ENCODE measurements around the gene NKAIN2. TPM values are rescaled to one million over a fixed set of nuclear protein-coding genes. Genes with fewer than 3 reads are reported as not detected.
A peak's percentile ranks its signal among the peaks of the same experiment; 100 is the strongest.

Gene NKAIN2
- total RNA-seq, 6 experiments from 2014 or later = not detected

DNA sequence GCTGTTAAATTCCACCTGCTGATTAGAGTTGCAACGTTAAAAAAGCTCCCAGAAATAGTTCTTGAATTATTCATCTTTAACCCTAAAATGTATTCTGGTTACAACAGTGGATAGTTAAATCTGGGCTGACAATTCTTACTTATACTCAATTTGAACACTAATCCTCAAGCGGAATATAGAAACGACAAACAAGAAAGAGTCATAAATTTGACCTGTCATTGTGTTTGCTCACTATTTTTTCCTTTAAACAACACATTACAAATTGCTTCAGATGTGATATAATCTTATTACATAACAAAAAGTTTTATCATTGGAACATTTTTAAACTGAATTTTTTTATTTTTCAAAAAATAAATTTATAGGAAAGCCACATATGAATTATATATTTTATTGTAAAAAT is 1054.1 kb downstream of the NKAIN2 start:
- H3K4me1 Mint-ChIP-seq (ENCODE audit: low read depth) = no peaks in the 10 kb centered on the region
- peaks cover 1% of the 10 kb centered on the region; the same call in 1 of the 2 replicates for H3K27me3 Mint-ChIP-seq (ENCODE audit: insufficient read depth)
- no peaks in the 10 kb centered on the region for H3K36me3 Mint-ChIP-seq (ENCODE audit: low read depth)
- no peak overlapping the region for H3K27ac Mint-ChIP-seq
- TF ChIP-seq, protein P1, sequence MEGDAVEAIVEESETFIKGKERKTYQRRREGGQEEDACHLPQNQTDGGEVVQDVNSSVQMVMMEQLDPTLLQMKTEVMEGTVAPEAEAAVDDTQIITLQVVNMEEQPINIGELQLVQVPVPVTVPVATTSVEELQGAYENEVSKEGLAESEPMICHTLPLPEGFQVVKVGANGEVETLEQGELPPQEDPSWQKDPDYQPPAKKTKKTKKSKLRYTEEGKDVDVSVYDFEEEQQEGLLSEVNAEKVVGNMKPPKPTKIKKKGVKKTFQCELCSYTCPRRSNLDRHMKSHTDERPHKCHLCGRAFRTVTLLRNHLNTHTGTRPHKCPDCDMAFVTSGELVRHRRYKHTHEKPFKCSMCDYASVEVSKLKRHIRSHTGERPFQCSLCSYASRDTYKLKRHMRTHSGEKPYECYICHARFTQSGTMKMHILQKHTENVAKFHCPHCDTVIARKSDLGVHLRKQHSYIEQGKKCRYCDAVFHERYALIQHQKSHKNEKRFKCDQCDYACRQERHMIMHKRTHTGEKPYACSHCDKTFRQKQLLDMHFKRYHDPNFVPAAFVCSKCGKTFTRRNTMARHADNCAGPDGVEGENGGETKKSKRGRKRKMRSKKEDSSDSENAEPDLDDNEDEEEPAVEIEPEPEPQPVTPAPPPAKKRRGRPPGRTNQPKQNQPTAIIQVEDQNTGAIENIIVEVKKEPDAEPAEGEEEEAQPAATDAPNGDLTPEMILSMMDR (IDR thresholded peaks at IDR 0.05) = no peak
- no peaks in the 10 kb centered on the region for H3K9me3 Mint-ChIP-seq
- no peak for DNase-seq
- no peak overlapping the region for H3K4me3 Mint-ChIP-seq

DNA sequence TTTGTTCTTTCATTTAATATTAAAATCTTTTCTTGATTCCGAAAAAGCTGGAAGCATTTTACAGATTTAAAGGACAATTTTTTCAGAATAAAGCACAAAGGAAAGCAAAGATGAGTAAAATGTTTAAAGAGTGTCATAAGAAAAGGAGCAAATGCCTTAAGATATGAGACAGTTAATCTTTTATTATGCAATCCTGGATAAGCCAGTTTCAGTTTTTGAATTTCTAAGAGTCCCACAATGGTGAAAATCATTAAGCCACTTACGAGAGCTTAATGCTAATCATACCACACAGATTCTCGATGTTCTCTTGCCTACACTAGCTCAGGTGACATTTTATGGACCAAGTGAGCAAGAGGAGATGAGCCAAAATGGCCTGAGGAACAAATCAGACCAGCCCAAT is 1054.9 kb downstream of the NKAIN2 start:
- Mint-ChIP-seq H3K9me3 (no peaks in the 10 kb centered on the region), H3K27me3 (ENCODE audit: insufficient read depth) (peaks cover 1% of the 10 kb centered on the region; the same call in 1 of the 2 replicates), H3K36me3 (ENCODE audit: low read depth) (no peaks in the 10 kb centered on the region), H3K27ac (no peak overlapping the region), H3K4me3 (no peak overlapping the region), H3K4me1 (ENCODE audit: low read depth) (no peaks in the 10 kb centered on the region)
- TF ChIP-seq, protein P1 (IDR thresholded peaks at IDR 0.05) = no peak
- DNase-seq = no peak

DNA sequence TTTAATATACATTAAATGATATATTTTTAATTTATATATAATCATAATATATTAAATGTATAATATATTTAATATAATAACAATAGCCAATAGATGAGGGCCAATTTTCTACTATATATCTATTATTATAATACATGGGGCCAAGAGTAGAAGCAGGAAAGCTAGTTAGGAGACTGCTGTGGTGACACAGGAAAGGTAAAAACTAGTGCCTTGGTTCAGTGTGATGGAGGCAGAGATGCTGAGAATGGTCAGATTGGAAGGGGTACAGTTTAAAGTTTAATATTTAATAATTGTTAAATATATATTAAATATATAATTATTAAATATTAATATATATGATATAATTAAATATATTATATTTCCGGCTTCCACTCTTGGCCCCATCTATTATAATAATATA is 1055.7 kb downstream of the NKAIN2 start:
- H3K27ac Mint-ChIP-seq = no peak overlapping the region
- H3K27me3 Mint-ChIP-seq (ENCODE audit: insufficient read depth) = peaks cover 1% of the 10 kb centered on the region; the same call in 1 of the 2 replicates
- TF ChIP-seq, protein P1 (IDR thresholded peaks at IDR 0.05) = no peak
- no peaks in the 10 kb centered on the region for H3K9me3 Mint-ChIP-seq
- H3K36me3 Mint-ChIP-seq (ENCODE audit: low read depth) = no peaks in the 10 kb centered on the region
- no peaks in the 10 kb centered on the region for H3K4me1 Mint-ChIP-seq (ENCODE audit: low read depth)
- no peak for DNase-seq
- no peak overlapping the region for H3K4me3 Mint-ChIP-seq

DNA sequence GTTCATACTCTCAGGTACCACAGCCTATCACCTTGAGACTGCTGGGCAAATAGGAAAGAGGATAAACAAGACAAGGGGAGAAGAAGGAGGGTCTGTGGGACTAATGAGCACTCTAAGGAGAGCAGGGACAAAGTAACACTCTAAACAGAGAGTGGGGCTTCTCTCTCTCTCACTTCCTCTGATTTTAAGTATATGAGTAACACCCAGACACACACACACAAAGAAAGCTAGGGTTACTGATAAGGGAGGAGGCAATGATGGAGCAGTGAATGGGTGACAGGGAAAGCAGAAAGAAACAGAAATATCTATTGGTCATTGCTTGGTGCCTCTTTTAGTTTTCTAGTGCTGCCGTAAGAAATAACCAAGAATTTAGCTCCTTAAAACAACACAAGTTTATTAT is 1062.4 kb downstream of the NKAIN2 start:
- peaks cover 1% of the 10 kb centered on the region for H3K27me3 Mint-ChIP-seq (ENCODE audit: insufficient read depth)
- no peaks in the 10 kb centered on the region for H3K36me3 Mint-ChIP-seq (ENCODE audit: low read depth)
- no peaks in the 10 kb centered on the region for H3K9me3 Mint-ChIP-seq
- no peak overlapping the region for H3K4me3 Mint-ChIP-seq
- TF ChIP-seq, protein P1 (IDR thresholded peaks at IDR 0.05) = no peak
- H3K4me1 Mint-ChIP-seq (ENCODE audit: low read depth) = peaks cover 27% of the 10 kb centered on the region
- H3K27ac Mint-ChIP-seq = no peak overlapping the region
- DNase-seq = no peak

DNA sequence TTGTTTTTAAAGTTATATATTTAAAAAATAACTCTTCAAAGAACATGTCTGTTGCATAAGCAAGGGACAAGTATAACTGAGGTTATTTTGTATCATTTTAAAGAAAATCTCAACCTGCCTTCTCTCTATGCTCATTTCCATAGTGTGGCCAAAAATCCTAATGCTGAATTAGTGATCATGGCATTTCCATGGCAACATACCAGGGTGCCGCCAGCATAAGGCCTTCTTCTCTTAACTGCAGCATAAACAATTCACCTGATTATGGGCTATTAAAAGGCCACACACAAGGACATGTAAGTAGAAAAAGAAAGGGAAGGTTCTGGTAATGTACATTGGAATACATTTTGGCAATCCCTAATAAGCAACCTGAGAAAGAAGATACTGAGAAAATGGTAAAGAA is 1063.5 kb downstream of the NKAIN2 start:
- TF ChIP-seq, protein P1 (IDR thresholded peaks at IDR 0.05) = no peak
- no peak overlapping the region for H3K27ac Mint-ChIP-seq
- H3K4me1 Mint-ChIP-seq (ENCODE audit: low read depth) = peaks cover 31% of the 10 kb centered on the region
- no peak for DNase-seq
- H3K36me3 Mint-ChIP-seq (ENCODE audit: low read depth) = no peaks in the 10 kb centered on the region
- H3K27me3 Mint-ChIP-seq (ENCODE audit: insufficient read depth) = peaks cover 1% of the 10 kb centered on the region
- H3K9me3 Mint-ChIP-seq = no peaks in the 10 kb centered on the region
- no peak overlapping the region for H3K4me3 Mint-ChIP-seq

DNA sequence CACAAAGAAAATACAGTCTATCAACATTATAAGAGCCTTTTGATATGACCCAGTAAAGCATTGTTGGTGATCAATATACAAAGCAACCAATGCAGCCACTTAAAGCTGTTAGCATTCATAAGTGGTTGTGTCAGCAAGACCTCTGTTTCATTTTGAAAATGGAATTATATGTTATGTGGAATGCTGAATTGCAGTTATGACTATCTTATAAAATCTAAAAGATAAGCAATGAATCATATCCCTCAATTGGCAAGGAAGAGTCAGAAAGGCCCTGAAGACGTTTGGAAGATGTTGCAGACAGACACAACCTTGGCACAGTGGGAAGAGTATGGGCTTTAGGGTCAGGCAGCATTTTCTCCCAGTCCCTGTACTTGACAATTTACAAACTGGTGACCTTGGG is 1064.8 kb downstream of the NKAIN2 start:
- Mint-ChIP-seq H3K9me3 (no peaks in the 10 kb centered on the region), H3K4me3 (no peak overlapping the region), H3K4me1 (ENCODE audit: low read depth) (peaks cover 31% of the 10 kb centered on the region), H3K36me3 (ENCODE audit: low read depth) (no peaks in the 10 kb centered on the region), H3K27me3 (ENCODE audit: insufficient read depth) (peaks cover 1% of the 10 kb centered on the region), H3K27ac (peak overlapping the region; percentile 55)
- peak; percentile 22 for DNase-seq
- TF ChIP-seq, protein P1 (IDR thresholded peaks at IDR 0.05) = no peak
